Measurements from ENCODE around the gene EGFLAM.

GRCh38 chr5:38382898-38383297 is 124.5 kb downstream of the EGFLAM start:
- TF ChIP-seq CTCF (IDR thresholded peaks at IDR 0.05; ENCODE audit: poor library complexity) (peak; percentile 85), EZH2phosphoT487 (IDR thresholded peaks at IDR 0.05; ENCODE audit: low read depth, severe bottlenecking, unreplicated experiment) (no peak)
